ENCODE results near the gene CD93. TPM values are rescaled to one million over a fixed set of nuclear protein-coding genes. Genes with fewer than 3 reads are reported as not detected.
A peak's percentile ranks its signal among the peaks of the same experiment; 100 is the strongest.

The CD93 gene
- polyA plus RNA-seq, 1 donor from 2014 or later = not detected

GRCh38 chr20:23079016-23079351, 7.1 kb downstream of the CD93 start:
- H3K27ac ChIP-seq (ENCODE audit: low read length) = no peak overlapping the region
- TF ChIP-seq CTCF (IDR thresholded peaks at IDR 0.05; ENCODE audit: poor library complexity, severe bottlenecking) (peak; percentile 25), EP300 (conservative IDR thresholded peaks at IDR 0.05; ENCODE audit: poor library complexity, severe bottlenecking) (no peak)
- H3K9ac ChIP-seq (ENCODE audit: low read length) = no peak overlapping the region
- H4K20me1 ChIP-seq (ENCODE audit: insufficient read depth) = no peaks in the 10 kb centered on the region
- no peaks in the 10 kb centered on the region for H3K9me3 ChIP-seq (ENCODE audit: low read length)
- no peaks in the 10 kb centered on the region for H3K36me3 ChIP-seq (ENCODE audit: insufficient read depth, low read length)
- no peaks in the 10 kb centered on the region for H3K27me3 ChIP-seq (ENCODE audit: insufficient read depth, low read depth, low read length)
- H3F3A ChIP-seq (ENCODE audit: insufficient read depth, low read length, poor library complexity, severe bottlenecking) = no peaks in the 10 kb centered on the region
- no peak overlapping the region for H3K4me2 ChIP-seq (ENCODE audit: low read length)
- no peaks in the 10 kb centered on the region for H3K79me2 ChIP-seq (replicated peaks; ENCODE audit: insufficient read depth, low read length)
- no peak overlapping the region for H2AFZ ChIP-seq (ENCODE audit: low read depth, low read length)
- H3K9me2 ChIP-seq (ENCODE audit: insufficient read depth, low read length) = no peaks in the 10 kb centered on the region
- no peak overlapping the region for H3K4me3 ChIP-seq (ENCODE audit: low read length)

GRCh38 chr20:23078351-23079015, 7.6 kb downstream of the CD93 start:
- Histone ChIP-seq H3K4me3 (ENCODE audit: low read length) (no peak overlapping the region), H3K9me3 (ENCODE audit: low read length) (no peaks in the 10 kb centered on the region), H2AFZ (ENCODE audit: low read depth, low read length) (no peak overlapping the region), H3F3A (ENCODE audit: insufficient read depth, low read length, poor library complexity, severe bottlenecking) (no peaks in the 10 kb centered on the region), H3K9ac (ENCODE audit: low read length) (no peak overlapping the region), H3K79me2 (replicated peaks; ENCODE audit: insufficient read depth, low read length) (no peaks in the 10 kb centered on the region), H3K27ac (ENCODE audit: low read length) (no peak overlapping the region), H3K9me2 (ENCODE audit: insufficient read depth, low read length) (no peaks in the 10 kb centered on the region), H4K20me1 (ENCODE audit: insufficient read depth) (no peaks in the 10 kb centered on the region), H3K36me3 (ENCODE audit: insufficient read depth, low read length) (no peaks in the 10 kb centered on the region), H3K4me2 (ENCODE audit: low read length) (no peak overlapping the region), H3K27me3 (ENCODE audit: insufficient read depth, low read depth, low read length) (no peaks in the 10 kb centered on the region)
- TF ChIP-seq EP300 (conservative IDR thresholded peaks at IDR 0.05; ENCODE audit: poor library complexity, severe bottlenecking) (no peak), EZH2 (IDR thresholded peaks at IDR 0.05; ENCODE audit: borderline replicate concordance, insufficient read depth, low read length, poor library complexity, severe bottlenecking) (no peak), TAF1 (IDR thresholded peaks at IDR 0.05; ENCODE audit: low read depth) (no peak), CTCF (IDR thresholded peaks at IDR 0.05; ENCODE audit: poor library complexity, severe bottlenecking) (no peak), POLR2AphosphoS5 (IDR thresholded peaks at IDR 0.05) (no peak), MXI1 (conservative IDR thresholded peaks at IDR 0.05; ENCODE audit: poor library complexity, severe bottlenecking) (no peak), REST (IDR thresholded peaks at IDR 0.05; ENCODE audit: borderline replicate concordance) (no peak), RAD21 (conservative IDR thresholded peaks at IDR 0.05) (no peak), SMC3 (conservative IDR thresholded peaks at IDR 0.05; ENCODE audit: poor library complexity) (no peak)

Data from neural cell (in vitro differentiated cells).